B cell (primary cell): ENCODE measurements around the gene NHSL1. TPM values are rescaled to one million over a fixed set of nuclear protein-coding genes. Genes with fewer than 3 reads are reported as not detected.

ENCODE experiments used
- ATAC-seq: fragments of 200-7000 bp; cut with Tn5 transposase; one replicate; pipeline ENCODE4 v1.10.0; 2021; ENCODE audit warnings: low read depth, mild to moderate bottlenecking, moderate number of reproducible peaks, moderate library complexity
- CTCF ChIA-PET: fragments of 350-600 bp; sonication (Branson Sonifier 250); formaldehyde crosslinking; loops from one replicate; lab custom pipeline; 2021; ENCODE audit warnings: antibody characterized with exemption, inconsistent platforms; lab: Charles Lee
- POLR2A ChIA-PET: fragments of 350-600 bp; sonication (Branson Sonifier 250); formaldehyde crosslinking; loops from one replicate; lab custom pipeline; 2021; ENCODE audit warnings: antibody characterized with exemption; lab: Charles Lee
- DNase-seq: peaks from one replicate; pipeline ENCODE4 v3.0.0; 2013
- H2AFZ ChIP-seq: 2 replicates; pipeline ENCODE4 v1.6.1; 2012; ENCODE audit warnings: mild to moderate bottlenecking, low read depth, low read length; ENCODE audit not compliant: insufficient read depth, poor library complexity, severe bottlenecking
- H3K27ac ChIP-seq, 2 donors: 1 replicate in 1 of 2; 2 replicates in 1 of 2; pipeline ENCODE4 v1.5.1; 2012 to 2013; ENCODE audit warnings: low read length in 2 of 2, mild to moderate bottlenecking in 2 of 2, moderate library complexity in 1 of 2
- H3K27me3 ChIP-seq, 4 experiments: fragments of 200-600 bp in 1 of 4; sonication (generic) in 1 of 4; replicated peaks in 1 of 4; 1 replicate in 2 of 4; 2 replicates in 2 of 4; pipeline versions ENCODE4 v1.6.1 to v1.7.0; 2013 to 2016; ENCODE audit warnings: low read length in 3 of 4, mild to moderate bottlenecking in 2 of 4, mixed read lengths in 1 of 4, moderate library complexity in 1 of 4; ENCODE audit not compliant: insufficient read depth in 4 of 4, control insufficient read depth in 3 of 4; ENCODE audit errors: control extremely low read depth in 1 of 4
- H3K36me3 ChIP-seq, 2 experiments: replicated peaks in 1 of 2; 1 replicate in 1 of 2; 2 replicates in 1 of 2; pipeline versions ENCODE4 v1.6.1 to v1.7.1; 2013; ENCODE audit warnings: low read length in 1 of 2; ENCODE audit not compliant: insufficient read depth in 2 of 2, control insufficient read depth in 1 of 2; ENCODE audit errors: control extremely low read depth in 1 of 2, extremely low read depth in 1 of 2
- H3K4me1 ChIP-seq, 2 donors: fragments of 200-600 bp in 1 of 2; sonication (generic) in 1 of 2; 1 replicate in 1 of 2; 2 replicates in 1 of 2; pipeline versions ENCODE4 v1.5.1 to v1.6.1; 2013 to 2017; ENCODE audit warnings: low read length in 2 of 2; ENCODE audit not compliant: control insufficient read depth in 2 of 2, insufficient read depth in 2 of 2
- H3K4me2 ChIP-seq: replicated peaks from 2 replicates; pipeline ENCODE3; 2012; ENCODE audit warnings: mild to moderate bottlenecking, low read depth, low read length; ENCODE audit not compliant: poor library complexity, severe bottlenecking
- H3K4me3 ChIP-seq, 5 experiments: fragments of 200-600 bp in 1 of 5; sonication (generic) in 1 of 5; 1 replicate in 3 of 5; 2 replicates in 2 of 5; pipeline versions ENCODE4 v1.5.1 to v1.7.0; 2011 to 2016; ENCODE audit warnings: low read length in 4 of 5, mild to moderate bottlenecking in 4 of 5, low read depth in 2 of 5, control low read depth in 1 of 5, moderate library complexity in 1 of 5; ENCODE audit not compliant: insufficient read depth in 1 of 5; ENCODE audit errors: control extremely low read depth in 1 of 5, extremely low read depth in 1 of 5
- H3K79me2 ChIP-seq: fragments of 200-600 bp; sonication (generic); one replicate; pipeline ENCODE4 v1.6.0; 2016; ENCODE audit warnings: low read length; ENCODE audit not compliant: control insufficient read depth, insufficient read depth
- H3K9ac ChIP-seq: fragments of 200-600 bp; sonication (generic); 2 replicates; pipeline ENCODE4 v1.6.1; 2017; ENCODE audit warnings: mild to moderate bottlenecking, low read length, moderate library complexity
- H3K9me3 ChIP-seq, 3 donors: one replicate each; pipeline versions ENCODE4 v1.6.1 to v1.7.1; 2013; ENCODE audit warnings: low read length in 2 of 3; ENCODE audit not compliant: control insufficient read depth in 2 of 3, insufficient read depth in 1 of 3; ENCODE audit errors: control extremely low read depth in 1 of 3
- H4K20me1 ChIP-seq: 2 replicates; pipeline ENCODE4 v1.6.0; 2012; ENCODE audit warnings: mild to moderate bottlenecking, low read length; ENCODE audit not compliant: insufficient read depth, control insufficient read depth, poor library complexity, severe bottlenecking
- H3K27ac Mint-ChIP-seq: one replicate; pipeline ENCODE4 v1.8.0; 2021; ENCODE audit warnings: mixed read lengths
- H3K27me3 Mint-ChIP-seq: one replicate; pipeline ENCODE4 v1.8.0; 2021; ENCODE audit warnings: mixed read lengths
- H3K4me1 Mint-ChIP-seq: one replicate; pipeline ENCODE4 v1.8.0; 2021; ENCODE audit warnings: mixed read lengths
- H3K4me3 Mint-ChIP-seq: one replicate; pipeline ENCODE4 v1.8.0; 2021; ENCODE audit warnings: mixed read lengths
- H3K9me3 Mint-ChIP-seq: one replicate; pipeline ENCODE4 v1.8.0; 2022; ENCODE audit warnings: mixed read lengths; ENCODE audit not compliant: insufficient read depth
- CTCF ChIP-seq: fragments of 200-600 bp; IDR thresholded peaks from one replicate; pipeline ENCODE4 v1.8.0; 2022; ENCODE audit warnings: antibody characterized with exemption, mild to moderate bottlenecking
- EZH2 ChIP-seq: IDR thresholded peaks from 2 replicates; pipeline ENCODE4 v1.6.1; 2012; ENCODE audit warnings: borderline replicate concordance, low read depth, mild to moderate bottlenecking, moderate library complexity, low read length; ENCODE audit not compliant: insufficient read depth, poor library complexity, severe bottlenecking
- WGBS: methylation state at CpG from one replicate; pipeline ENCODE4 v1.1.5; 2013; ENCODE audit warnings: missing lambda C conversion rate; ENCODE audit not compliant: insufficient coverage; 5-methylcytosine and 5-hydroxymethylcytosine counted together
- intact Hi-C: fragments of 100-400 bp; cut with micrococcal nuclease; formaldehyde crosslinking; loops from one replicate; pipeline ENCODE4 v1.10.0; 2022
- polyA plus RNA-seq: library from polyadenylated mRNA; depleted of rRNA; stranded (reverse); fragments of >200 nt; gene quantifications from 2 replicates; pipeline ENCODE4 v1.2.3, GENCODE V29; 2012
- total RNA-seq, 2 donors: library from RNA; stranded (reverse); fragments of 120-200 nt in 1 of 2; gene quantifications; 1 replicate in 1 of 2; 2 replicates in 1 of 2; pipeline versions ENCODE4 v1.2.3 to v1.2.4, GENCODE V29; 2013 to 2022

NHSL1 gene
- total and polyA plus RNA-seq, 2 donors (not counting 1 experiment from before 2014, with no cell fraction given) = 0.04 to 0.10 TPM

- Mint-ChIP-seq H3K27me3 (peaks cover 2% of the 10 kb centered on the region), H3K27ac (no peak overlapping the region), H3K9me3 (no peaks in the 10 kb centered on the region), H3K4me1 (no peaks in the 10 kb centered on the region), H3K4me3 (no peak overlapping the region)
- ChIA-PET POLR2A (no interaction called here), CTCF (interaction anchor here (8.2 to 10.6 kb wide), 2 partner anchors 85 to 94 kb away, joined by 92 to 127 read pairs; no protein-coding TSS in a partner anchor)
- H4K20me1 ChIP-seq = no peaks in the 10 kb centered on the region
- intact Hi-C loops = no loop called here
- no peaks in the 10 kb centered on the region for H3K79me2 ChIP-seq
- DNase-seq (no peak), ATAC-seq (no peak)
- no peaks in the 10 kb centered on the region for H3K4me1 ChIP-seq
- no peak overlapping the region for H3K9ac ChIP-seq
- H3K4me2 ChIP-seq = no peak overlapping the region
- H2AFZ ChIP-seq = no peak overlapping the region
- H3K36me3 ChIP-seq = no peaks in the 10 kb centered on the region
- whole genome bisulfite sequencing = 95% methylated on average over 43 of the region's 48 CpGs
- no peak overlapping the region for H3K4me3 ChIP-seq
- H3K27ac ChIP-seq = no peak overlapping the region
- TF ChIP-seq EZH2 = no peak
- TF ChIP-seq CTCF = no peak
- no peaks in the 10 kb centered on the region for H3K9me3 ChIP-seq
- no peaks in the 10 kb centered on the region for H3K27me3 ChIP-seq
Observed at GRCh38 chr6:138424004-138424904, 75.0 kb downstream of the NHSL1 start.

- H3K4me1 ChIP-seq = no peaks in the 10 kb centered on the region
- H3K9me3 ChIP-seq = no peaks in the 10 kb centered on the region
- CTCF ChIA-PET = interaction anchor here (0.8 to 1.3 kb wide), 2 partner anchors 94 to 308 kb away, joined by 3 read pairs; no protein-coding TSS in a partner anchor
- intact Hi-C loops = no loop called here
- H3K9me3 Mint-ChIP-seq = no peaks in the 10 kb centered on the region
- no peaks in the 10 kb centered on the region for H3K27me3 Mint-ChIP-seq
- H3K27ac ChIP-seq = no peak overlapping the region
- POLR2A ChIA-PET = no interaction called here
- TF ChIP-seq EZH2 = no peak
- no peak for TF ChIP-seq CTCF
- no peak overlapping the region for H3K4me3 Mint-ChIP-seq
- H3K79me2 ChIP-seq = no peaks in the 10 kb centered on the region
- H3K27me3 ChIP-seq = no peaks in the 10 kb centered on the region
- no peak overlapping the region for H3K9ac ChIP-seq
- no peak for ATAC-seq
- H3K36me3 ChIP-seq = peaks cover 4 to 9% of the 10 kb centered on the region in 2 experiments
- no peak overlapping the region for H3K4me2 ChIP-seq
- no peak for DNase-seq
- H4K20me1 ChIP-seq = no peaks in the 10 kb centered on the region
- H3K27ac Mint-ChIP-seq = no peak overlapping the region
- no peaks in the 10 kb centered on the region for H3K4me1 Mint-ChIP-seq
- no peak overlapping the region for H3K4me3 ChIP-seq
- no peak overlapping the region for H2AFZ ChIP-seq
Observed at GRCh38 chr6:138422861-138423260, 76.4 kb downstream of the NHSL1 start.
